Stimulated activated CD4-positive, alpha-beta T cell treated with anti-CD3 and anti-CD28 coated beads, Interleukin-1b, Interleukin-23, amount 100 ng/mL, for 1 hour (primary cell): ENCODE results near the gene HOXD11.

Source experiments
- DNase-seq, 2 donors: peaks; one replicate each; pipeline ENCODE4 v3.0.0-alpha.2; 2020; ENCODE audit warnings: low read depth in 2 of 2

The HOXD11 gene

DNA sequence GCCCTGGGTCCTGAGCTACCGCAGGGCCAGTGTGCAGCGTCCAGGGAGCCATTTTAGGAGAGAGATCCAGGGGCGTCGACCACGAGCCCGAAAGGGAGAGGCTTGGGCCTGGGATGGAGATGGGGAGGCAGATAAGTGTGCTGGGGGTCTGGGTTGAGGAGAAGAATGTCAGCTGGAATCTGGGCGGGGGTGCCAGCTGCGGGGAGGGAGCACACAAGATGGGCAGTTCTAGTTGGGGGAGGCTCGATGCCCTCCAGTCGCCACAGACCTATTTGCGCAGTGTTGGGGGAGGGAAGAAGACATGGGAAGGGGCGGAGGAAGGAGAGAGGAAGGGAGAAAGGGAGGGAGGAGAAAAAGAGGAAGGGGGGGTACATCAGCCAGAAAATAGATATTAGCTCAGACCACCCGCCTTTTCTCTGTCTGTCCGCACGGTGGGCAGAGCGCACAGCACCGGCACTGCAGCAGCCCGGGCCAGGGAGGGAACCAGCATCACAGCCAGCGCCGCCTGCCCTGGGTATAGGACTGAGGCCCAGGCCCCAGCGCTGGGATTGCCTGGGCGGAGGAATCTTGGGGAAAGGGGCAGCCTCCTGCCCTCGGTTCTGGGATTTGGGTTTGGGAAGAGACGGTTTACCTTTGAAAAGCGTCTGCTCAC, 1.9 kb upstream of the HOXD11 start:
- no peak for DNase-seq

- no peak for DNase-seq
Observed at GRCh38 chr2:176105730-176106580, 1.1 kb upstream of the HOXD11 start.

DNA sequence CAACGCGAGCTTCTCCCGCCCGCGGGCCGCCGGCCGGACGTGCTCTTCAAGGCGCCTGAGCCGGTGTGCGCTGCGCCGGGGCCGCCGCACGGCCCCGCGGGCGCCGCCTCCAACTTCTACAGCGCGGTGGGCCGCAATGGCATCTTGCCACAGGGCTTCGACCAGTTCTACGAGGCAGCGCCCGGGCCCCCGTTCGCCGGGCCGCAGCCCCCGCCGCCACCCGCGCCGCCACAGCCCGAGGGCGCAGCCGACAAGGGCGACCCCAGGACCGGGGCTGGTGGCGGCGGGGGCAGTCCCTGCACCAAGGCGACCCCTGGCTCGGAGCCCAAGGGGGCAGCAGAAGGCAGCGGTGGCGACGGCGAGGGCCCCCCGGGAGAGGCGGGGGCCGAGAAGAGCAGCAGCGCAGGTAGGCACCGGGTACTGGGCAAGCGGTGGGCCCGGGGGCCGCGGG, 676 bp downstream of the HOXD11 start:
- no peak for DNase-seq

- DNase-seq: no peak
Observed at GRCh38 chr2:176109192-176109901, 2.3 kb downstream of the HOXD11 start.

- DNase-seq: no peak
Observed at GRCh38 chr2:176109946-176110345, 2.9 kb downstream of the HOXD11 start.

DNA sequence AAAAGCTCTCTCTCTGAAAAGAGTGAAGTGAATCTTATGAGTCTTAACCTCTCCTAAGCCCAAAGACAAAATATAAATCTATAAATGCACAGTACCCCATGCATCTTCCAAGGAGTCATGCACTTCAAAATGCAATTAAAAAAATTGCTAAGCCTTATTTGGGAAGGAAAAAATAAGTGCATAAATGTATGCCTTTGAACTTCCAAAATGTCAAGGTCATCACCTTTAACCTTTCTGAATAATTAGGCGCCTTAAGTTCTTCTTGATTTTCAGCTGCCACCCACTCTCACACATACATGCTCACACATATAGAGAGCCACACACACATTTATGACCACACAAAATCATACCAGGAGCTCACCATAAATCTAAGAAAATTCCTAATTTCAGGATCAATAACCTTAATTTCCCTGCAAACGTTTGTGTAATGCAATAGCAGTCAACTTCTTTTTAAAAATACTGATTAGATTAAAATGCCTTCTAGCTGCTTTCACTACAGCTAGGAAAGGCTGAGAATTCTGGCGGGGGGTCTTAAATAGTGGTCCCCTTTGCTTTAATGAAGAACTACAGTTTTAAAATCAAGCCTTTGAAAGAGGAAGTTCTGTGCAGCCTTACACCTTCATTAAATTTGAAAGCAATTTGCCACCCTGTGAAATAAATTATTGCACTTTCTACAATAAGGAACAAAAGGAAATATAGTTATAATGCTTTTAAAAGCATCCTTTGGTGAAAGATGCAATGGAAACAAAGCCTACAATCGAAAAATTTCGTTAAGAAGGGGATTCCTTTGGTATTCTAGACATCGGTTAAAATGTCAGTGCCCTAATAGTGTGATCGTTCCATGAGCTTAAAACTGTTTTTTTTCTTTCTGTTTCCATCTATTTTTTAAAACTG, 3.6 kb downstream of the HOXD11 start:
- no peak for DNase-seq

DNA sequence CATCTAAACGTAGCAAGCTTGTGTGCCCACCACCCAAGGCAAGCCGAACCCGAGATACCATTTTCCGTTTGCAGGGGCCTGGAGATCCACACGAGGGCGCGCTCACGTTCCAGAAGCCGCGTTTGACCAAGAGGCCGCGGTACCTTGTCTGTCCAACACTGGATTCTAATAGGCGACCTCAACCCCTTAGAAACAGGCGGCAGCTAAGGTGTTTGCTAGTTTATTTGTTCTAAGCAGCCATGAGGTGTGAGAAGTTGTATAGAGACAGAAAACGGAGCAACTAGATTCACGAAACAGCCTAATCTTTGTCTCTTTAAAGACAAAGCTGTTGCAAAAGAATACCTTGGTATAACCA, 4.2 kb downstream of the HOXD11 start:
- no peak for DNase-seq

DNA sequence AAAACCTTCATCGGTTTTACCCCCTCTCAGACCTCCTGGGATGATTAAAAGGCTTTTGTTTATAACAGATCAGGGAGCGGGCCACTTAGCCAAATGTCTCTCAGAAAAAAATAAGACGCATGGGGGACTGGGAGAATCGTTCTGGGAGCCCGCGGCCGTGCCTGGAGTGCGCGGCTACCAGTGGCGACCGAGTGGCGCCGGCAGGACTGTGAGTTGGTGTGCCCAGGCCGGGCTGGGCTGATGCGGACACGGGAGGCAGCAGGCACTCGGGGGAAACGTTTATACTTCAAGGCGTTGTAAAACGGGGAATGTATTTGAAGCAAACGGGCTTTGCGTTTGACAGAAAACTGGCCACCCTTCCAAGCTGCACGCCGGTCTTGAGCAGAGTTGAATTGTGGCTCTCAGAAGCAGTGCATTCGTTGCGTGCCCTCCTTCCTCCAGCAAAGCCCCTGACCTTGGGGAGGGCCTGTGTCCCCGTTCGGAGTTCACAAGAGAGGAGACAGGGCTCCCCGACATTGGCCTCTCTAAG, 4.8 kb downstream of the HOXD11 start:
- no peak for DNase-seq

DNA sequence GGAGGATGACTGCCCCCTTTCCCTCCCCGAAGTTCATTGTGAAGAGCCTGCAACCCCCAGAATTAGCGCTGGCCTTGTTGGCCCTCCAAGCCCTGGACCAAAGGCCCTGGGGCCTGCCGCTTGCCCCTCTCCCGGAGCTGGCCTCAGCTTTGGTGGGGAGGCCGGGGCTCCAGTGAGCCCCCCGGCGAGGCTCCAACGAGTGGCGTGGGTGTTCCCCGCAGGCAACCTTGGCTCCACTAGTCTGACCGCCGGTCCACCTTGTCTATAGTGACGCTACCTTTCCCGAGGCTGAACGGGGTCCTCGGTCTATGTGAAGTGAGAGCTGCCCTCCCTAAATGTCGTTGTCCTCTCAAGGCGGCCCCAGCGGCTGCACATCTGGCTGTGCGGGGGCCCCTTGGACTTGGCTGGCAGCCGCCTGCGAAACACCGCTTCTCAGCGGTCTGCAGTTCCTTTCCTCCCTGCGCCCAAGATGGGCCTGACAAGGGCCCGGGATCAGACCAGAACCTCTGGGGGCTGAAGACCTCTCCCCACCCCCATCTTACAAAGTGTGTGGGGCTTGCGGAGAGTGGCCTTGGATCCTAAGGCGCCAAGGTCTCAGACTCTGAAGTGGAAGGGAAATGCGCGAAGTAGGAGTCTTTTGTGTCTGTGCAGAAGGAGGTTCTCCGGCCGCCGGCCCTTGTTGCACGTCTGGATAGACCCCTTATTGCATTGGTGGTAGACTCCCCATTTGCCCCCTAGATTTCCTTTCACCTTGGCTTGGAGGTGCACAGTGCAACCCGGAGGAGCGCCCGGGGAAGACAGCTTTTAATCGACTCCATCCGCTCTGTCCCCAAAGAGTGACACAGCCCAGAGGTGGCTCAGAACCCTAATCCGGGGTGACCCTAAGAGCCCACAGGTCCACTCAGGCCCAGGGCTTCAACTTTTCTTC, 5.6 kb downstream of the HOXD11 start:
- DNase-seq: no peak

- no peak for DNase-seq
Observed at GRCh38 chr2:176114120-176114929, 7.2 kb downstream of the HOXD11 start.

DNA sequence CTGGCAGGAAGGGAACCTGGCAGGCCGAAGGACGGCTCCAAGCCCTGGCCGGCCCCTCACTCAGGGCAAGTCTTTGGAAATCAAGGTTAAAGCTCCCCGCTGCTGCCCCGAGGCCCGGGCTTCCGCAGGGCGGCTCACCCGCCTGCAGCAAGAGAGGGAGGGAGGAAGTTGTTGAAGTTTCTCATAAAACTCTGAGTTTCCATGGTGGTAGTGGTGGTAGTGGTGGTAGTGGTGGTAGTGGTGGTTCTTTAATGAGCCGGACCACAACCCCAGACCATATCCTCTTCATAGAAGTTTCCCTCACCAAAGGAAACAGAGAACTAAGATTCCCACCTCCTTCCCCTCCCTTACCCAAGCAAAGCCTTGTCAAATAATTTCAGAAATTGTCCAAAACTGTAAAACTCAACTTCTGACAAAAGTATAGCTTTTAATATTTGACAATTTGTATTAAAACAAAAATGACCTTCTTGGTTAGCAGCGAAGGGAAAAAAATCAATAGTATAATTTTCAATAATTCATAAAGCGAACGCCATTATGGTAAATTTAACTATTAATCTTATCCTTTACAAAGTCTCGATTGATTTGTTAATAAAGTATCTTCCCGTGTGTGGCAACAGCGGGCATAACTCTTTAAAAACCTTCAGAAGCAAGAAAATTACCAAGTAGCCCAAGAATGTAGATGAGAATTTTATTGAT, 8.0 kb downstream of the HOXD11 start:
- DNase-seq: no peak

GRCh38 chr2:176115883-176116813, 9.1 kb downstream of the HOXD11 start, which contains the start of gene HOXD10:
Gene HOXD10 (plus strand): TSS chr2:176116778. CDS start chr2:176116834, 56 bp downstream.
- DNase-seq: no peak

DNA sequence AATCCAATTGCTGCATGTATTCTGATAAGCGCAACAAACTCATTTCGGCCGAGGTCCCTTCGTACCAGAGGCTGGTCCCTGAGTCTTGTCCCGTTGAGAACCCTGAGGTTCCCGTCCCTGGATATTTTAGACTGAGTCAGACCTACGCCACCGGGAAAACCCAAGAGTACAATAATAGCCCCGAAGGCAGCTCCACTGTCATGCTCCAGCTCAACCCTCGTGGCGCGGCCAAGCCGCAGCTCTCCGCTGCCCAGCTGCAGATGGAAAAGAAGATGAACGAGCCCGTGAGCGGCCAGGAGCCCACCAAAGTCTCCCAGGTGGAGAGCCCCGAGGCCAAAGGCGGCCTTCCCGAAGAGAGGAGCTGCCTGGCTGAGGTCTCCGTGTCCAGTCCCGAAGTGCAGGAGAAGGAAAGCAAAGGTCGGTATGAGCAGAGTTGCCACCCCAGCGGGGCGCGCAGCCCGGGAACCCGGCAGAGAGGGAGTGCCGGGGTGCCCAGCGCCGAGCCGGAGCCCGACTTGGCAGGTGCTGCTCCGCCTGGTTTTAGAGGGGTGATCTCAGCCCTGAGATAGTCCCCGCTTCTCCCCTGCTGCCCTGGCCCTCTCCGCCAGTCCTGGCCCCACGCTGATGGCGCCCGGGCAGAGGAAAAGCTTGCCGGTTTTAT, 10.2 kb downstream of the HOXD11 start:
- no peak for DNase-seq

- DNase-seq: no peak
Observed at GRCh38 chr2:176117823-176118371, 10.8 kb downstream of the HOXD11 start.

DNA sequence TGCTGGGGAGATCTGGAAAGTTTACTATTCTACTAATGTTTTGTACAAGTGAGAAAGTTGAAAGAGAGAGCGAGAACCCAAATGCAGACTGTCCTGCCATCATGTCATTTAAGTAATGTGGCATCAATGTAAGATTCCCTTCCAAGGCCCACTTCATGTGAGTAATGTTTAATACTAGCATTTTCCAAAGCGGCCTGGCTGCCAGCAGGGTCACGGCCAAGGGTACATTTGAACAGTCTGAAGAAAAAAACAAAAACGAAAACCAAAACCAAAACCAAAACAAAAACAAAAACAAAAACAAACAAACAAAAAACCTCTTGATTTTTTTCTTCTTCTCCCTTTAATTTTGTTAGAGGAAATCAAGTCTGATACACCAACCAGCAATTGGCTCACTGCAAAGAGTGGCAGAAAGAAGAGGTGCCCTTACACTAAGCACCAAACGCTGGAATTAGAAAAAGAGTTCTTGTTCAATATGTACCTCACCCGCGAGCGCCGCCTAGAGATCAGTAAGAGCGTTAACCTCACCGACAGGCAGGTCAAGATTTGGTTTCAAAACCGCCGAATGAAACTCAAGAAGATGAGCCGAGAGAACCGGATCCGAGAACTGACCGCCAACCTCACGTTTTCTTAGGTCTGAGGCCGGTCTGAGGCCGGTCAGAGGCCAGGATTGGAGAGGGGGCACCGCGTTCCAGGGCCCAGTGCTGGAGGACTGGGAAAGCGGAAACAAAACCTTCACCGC, 11.7 kb downstream of the HOXD11 start:
- DNase-seq: no peak
